GM12874 (cell line): ENCODE results near the gene CD72.
A peak's percentile ranks its signal among the peaks of the same experiment; 100 is the strongest.

ENCODE experiments used
- TF ChIP-seq, protein P1 (sequence below): IDR thresholded peaks from 2 replicates; pipeline ENCODE4 v1.5.1; 2011; ENCODE audit warnings: low read depth, mild to moderate bottlenecking, control low read depth, low read length, moderate library complexity; ENCODE audit not compliant: insufficient read depth

CD72 gene

DNA sequence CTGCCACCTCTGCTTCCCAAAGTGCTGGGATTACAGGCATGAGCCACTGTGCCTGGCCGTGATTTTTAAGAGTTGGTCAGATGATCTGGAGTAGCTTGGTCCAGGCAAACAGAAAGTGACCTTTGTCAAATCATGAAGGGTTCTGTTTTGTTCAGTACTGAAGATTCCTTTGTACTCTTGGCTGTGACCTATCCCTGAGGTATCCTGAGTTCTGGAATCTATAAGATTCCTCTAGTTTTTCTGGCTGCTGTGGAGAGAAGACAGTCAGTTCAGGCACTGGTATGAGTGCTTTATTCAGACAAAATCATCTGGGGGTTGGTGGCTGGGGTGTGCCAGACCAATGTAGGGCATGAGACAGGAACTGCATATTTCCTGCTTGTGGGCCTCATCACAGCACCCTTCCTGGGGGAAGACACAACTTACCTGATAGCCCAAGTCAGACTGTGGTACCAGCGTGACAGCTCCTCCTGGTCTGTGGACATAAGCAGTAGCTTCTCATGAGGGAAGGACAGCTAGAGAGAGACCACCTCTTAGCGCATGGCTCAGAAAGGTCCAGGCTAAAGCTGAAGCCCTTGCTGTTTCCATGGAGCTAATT lies 43.6 kb upstream of the CD72 start:
- TF ChIP-seq, protein P1, sequence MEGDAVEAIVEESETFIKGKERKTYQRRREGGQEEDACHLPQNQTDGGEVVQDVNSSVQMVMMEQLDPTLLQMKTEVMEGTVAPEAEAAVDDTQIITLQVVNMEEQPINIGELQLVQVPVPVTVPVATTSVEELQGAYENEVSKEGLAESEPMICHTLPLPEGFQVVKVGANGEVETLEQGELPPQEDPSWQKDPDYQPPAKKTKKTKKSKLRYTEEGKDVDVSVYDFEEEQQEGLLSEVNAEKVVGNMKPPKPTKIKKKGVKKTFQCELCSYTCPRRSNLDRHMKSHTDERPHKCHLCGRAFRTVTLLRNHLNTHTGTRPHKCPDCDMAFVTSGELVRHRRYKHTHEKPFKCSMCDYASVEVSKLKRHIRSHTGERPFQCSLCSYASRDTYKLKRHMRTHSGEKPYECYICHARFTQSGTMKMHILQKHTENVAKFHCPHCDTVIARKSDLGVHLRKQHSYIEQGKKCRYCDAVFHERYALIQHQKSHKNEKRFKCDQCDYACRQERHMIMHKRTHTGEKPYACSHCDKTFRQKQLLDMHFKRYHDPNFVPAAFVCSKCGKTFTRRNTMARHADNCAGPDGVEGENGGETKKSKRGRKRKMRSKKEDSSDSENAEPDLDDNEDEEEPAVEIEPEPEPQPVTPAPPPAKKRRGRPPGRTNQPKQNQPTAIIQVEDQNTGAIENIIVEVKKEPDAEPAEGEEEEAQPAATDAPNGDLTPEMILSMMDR: no peak

DNA sequence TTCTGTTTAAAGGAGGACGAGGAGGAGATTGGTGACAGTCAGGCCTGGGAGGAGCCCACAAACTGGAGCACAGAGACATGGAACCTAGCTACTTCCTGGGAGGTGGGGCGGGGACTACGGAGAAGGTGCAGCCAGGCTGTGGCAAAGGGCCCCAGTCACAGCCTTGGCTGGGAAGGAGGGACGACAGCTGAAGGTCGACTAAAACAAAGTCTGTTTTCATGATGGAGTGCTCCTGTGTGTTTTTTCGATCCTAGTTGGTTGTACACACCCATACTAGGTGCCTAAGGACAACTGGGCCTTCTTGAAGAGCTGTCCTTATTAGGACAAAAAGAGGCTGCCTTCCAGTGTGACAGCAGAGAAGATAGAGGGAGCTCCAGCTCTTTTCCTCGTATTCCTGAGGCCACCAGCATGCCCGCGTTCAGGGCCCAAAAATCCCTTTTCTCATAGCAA lies 42.8 kb upstream of the CD72 start:
- TF ChIP-seq, protein P1: no peak

DNA sequence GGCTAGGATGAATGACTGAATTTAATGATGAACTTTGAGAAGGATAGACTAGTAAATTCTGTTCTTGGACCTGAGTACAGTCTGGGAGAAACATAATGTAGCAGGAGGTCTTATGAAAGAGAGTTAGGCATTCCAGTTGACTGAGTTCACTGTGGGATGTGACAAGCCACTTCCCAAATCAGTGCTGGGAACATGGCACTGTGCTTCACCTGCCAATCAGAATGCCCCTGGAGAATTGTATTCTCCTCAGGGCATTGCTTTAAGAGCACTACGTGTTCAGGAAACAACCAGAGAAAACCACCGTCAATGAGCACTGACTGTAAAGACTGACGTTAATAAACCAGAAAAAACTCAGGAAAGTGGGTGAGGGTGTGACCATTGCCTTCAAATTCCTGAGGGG lies 41.1 kb upstream of the CD72 start:
- TF ChIP-seq, protein P1: no peak

DNA sequence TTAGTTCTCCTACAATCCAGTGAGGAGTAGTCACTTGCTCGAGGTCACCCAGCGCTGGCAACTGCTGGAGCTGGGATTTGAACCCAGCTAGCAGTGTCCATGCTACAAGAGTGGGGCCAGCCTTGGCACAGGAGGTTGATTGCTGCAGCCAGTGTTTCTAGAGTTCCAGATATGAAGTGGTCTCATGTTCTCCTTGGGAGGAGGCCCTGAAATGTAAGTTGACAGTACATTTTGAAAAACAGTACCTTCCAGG lies 40.7 kb upstream of the CD72 start:
- TF ChIP-seq, protein P1: no peak

DNA sequence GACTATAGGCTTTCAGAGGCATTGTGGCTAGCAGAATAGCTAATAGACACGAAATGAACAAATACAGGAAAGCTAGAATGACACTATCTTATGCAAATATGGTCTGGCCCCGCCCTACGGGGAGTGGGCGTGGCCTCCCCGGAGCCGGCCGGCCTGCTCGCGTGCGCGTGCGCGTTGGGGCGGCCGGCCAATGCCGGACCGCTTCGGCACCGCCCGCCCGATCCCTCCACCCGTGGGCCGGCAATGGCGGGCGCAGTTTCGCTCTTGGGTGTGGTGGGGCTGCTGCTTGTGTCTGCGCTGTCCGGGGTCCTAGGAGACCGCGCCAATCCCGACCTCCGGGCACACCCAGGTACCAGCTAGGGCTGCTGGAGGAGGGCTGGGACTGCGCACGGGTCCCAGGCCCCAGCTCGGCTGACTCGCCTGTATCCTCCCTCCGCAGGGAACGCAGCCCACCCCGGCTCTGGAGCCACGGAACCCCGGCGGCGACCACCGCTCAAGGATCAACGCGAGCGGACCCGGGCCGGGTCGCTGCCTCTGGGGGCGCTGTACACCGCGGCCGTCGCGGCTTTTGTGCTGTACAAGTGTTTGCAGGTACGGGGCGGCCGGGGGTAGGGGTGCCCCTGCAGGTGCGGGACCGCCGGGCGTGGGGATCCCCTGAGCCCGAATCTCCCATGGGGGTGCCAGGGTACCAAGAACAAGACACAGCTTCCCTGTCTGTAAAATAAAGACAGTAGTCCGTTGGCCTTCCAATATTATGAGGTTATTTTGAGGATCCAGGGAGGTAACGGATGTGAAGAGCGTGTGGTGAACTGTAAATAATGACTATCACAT lies 40.1 kb upstream of the CD72 start, which contains the start of gene CCDC107:
Gene CCDC107 (plus strand): TSS at position 156 of the 831 bp plus-strand sequence. CDS start 88 bp downstream, at position 244.
- TF ChIP-seq, protein P1: peak; percentile 82

DNA sequence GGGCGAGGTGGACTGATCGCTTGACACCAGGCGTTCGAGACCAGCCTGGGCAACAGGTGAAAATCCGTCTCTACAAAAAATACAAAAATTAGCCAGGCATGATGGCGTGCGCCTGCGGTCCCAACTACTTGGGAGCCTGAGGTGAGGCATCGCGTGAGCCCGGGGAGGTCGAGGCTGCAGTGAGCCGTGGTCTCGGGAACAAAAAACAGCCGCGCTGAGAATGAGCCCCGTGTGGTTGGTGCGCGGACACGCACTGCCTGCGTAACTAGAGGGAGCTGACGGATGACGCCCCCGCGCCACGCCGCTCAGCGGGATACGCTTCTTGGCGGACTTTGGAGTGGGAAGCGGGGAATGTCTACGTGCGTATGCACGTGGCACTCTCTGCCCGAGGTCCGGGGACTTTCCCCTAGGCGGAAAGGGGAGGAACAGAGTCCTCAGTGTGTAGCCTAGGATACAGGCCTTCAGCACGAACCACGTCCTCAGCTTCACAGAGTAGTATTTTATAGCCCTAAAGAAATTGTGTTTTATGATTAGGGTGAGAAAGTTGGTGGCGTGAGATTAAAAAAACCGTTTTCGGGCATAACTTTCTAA lies 39.4 kb upstream of the CD72 start, which contains the start of gene RMRP:
Gene RMRP (minus strand): TSS at position 474 of the 591 bp plus-strand sequence.
- TF ChIP-seq, protein P1: 0 out of 2 replicates have a peak, but pooled peaks have one; percentile 15

DNA sequence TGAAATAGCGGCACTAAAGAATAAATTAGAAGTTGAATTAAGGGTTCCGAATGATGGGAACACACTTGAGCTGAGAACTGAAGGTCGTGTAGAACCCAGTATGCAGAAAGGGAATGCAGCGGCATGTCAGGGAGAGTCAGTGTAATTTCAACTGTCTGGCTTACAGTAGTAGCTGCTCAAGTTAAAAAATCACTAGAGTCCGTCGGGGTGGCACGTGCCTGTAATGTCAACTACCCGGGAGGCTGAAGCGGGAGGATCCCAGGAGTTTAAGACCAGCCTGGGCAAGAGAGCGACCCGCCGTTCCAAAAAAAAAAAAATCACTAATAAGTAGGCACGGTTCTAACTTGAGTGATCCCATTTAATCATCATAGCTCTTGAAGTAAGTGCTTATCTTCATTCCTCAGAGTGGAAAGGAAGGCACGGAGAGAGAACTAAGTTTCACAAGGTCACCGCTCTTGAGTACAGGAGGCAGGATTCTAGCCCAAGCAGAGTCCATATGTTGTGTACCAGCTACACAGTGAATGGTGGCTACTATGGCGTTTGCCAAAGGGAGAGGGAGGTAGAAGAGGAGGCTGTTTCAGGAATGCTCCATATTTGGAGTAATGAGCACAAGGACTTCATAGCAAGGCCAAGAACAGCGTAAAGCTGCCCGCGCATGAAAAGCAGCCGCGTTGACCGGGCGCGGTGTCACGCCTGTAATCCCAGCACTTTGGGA lies 38.8 kb upstream of the CD72 start:
- TF ChIP-seq, protein P1: no peak
